K562 (cell line): ENCODE data around the gene ANO8. TPM values are rescaled to one million over a fixed set of nuclear protein-coding genes. Genes with fewer than 3 reads are reported as not detected.

Experiments
- CAMTA2 ChIP-seq: fragments of 250-450 bp; sonication (Bioruptor Pico); conservative IDR thresholded peaks from 2 replicates; pipeline ENCODE4 v1.5.1; 2022
- CEBPB ChIP-seq: fragments of 450-650 bp; IDR thresholded peaks from 2 replicates; pipeline ENCODE4 v1.6.1; 2016; ENCODE audit warnings: missing genetic modification characterization, missing compliant biosample characterization
- GATA2 ChIP-seq: sonication (generic); formaldehyde crosslinking; IDR thresholded peaks from 2 replicates; pipeline ENCODE4 v1.4.0; 2020; ENCODE audit warnings: mild to moderate bottlenecking, missing genetic modification reagents
- GTF2A2 ChIP-seq: IDR thresholded peaks from 2 replicates; pipeline ENCODE4 v1.6.1; 2016; ENCODE audit warnings: mild to moderate bottlenecking, missing genetic modification characterization, missing compliant biosample characterization
- L3MBTL2 ChIP-seq: fragments of 450-650 bp; IDR thresholded peaks from 2 replicates; pipeline ENCODE4 v1.6.1; 2016; ENCODE audit warnings: mild to moderate bottlenecking, moderate library complexity
- MCM2 ChIP-seq: fragments of 450-650 bp; IDR thresholded peaks from 2 replicates; pipeline ENCODE4 v1.6.1; 2017; ENCODE audit warnings: low read depth, mild to moderate bottlenecking
- MYNN ChIP-seq, 2 experiments: sonication (generic); formaldehyde crosslinking in 1 of 2; IDR thresholded peaks; 2 replicates each; pipeline versions ENCODE4 v1.5.0 to v1.6.1; 2016 to 2020; ENCODE audit warnings: antibody characterized with exemption in 1 of 2, missing genetic modification reagents in 1 of 2
- NCOA6 ChIP-seq: fragments of 450-650 bp; IDR thresholded peaks from 2 replicates; pipeline ENCODE4 v1.6.1; 2017; ENCODE audit warnings: mild to moderate bottlenecking
- PHF8 ChIP-seq: fragments of 200-600 bp; sonication (generic); IDR thresholded peaks from 2 replicates; pipeline ENCODE4 v1.6.1; 2012; ENCODE audit warnings: mixed run types, mild to moderate bottlenecking, inconsistent platforms, low read length, moderate library complexity, borderline replicate concordance
- RBM14 ChIP-seq: fragments of 200-400 bp; formaldehyde crosslinking; IDR thresholded peaks from 2 replicates; pipeline ENCODE4 v1.6.1; 2018; ENCODE audit warnings: low read depth, mild to moderate bottlenecking, low read length, moderate library complexity, borderline replicate concordance; ENCODE audit not compliant: insufficient read depth
- SIN3B ChIP-seq: fragments of 450-650 bp; IDR thresholded peaks from 2 replicates; pipeline ENCODE4 v1.6.1; 2017; ENCODE audit warnings: low read depth, mild to moderate bottlenecking, moderate library complexity
- SMARCB1 ChIP-seq: IDR thresholded peaks from 2 replicates; pipeline ENCODE4 v1.6.1; 2011; ENCODE audit warnings: improper control_type of control experiment, low read depth; ENCODE audit not compliant: insufficient read length
- STAT6 ChIP-seq: sonication (generic); formaldehyde crosslinking; IDR thresholded peaks from 2 replicates; pipeline ENCODE4 v1.8.1; 2023; ENCODE audit warnings: mild to moderate bottlenecking, missing genetic modification reagents
- TCF15 ChIP-seq: fragments of 250-450 bp; sonication (Bioruptor Pico); IDR thresholded peaks from 2 replicates; pipeline ENCODE4 v1.8.0; 2022; ENCODE audit warnings: moderate library complexity, mild to moderate bottlenecking, inconsistent platforms
- TCF7 ChIP-seq: sonication (generic); IDR thresholded peaks from 2 replicates; pipeline ENCODE4 v1.6.1; 2016; ENCODE audit warnings: antibody characterized with exemption, borderline replicate concordance
- TEAD1 ChIP-seq, 2 experiments: fragments of 450-650 bp in 1 of 2; sonication (generic) in 1 of 2; formaldehyde crosslinking; IDR thresholded peaks; 2 replicates each; pipeline versions ENCODE4 v1.4.0 to v1.8.0; 2020 to 2022; ENCODE audit warnings: mild to moderate bottlenecking in 2 of 2, missing genetic modification reagents in 1 of 2
- ZNF146 ChIP-seq: IDR thresholded peaks from one replicate; pipeline ENCODE4 v1.6.1; 2018; ENCODE audit warnings: missing compliant biosample characterization; ENCODE audit not compliant: unreplicated experiment
- ZNF384 ChIP-seq: IDR thresholded peaks from 2 replicates; pipeline ENCODE4 v1.6.1; 2012; ENCODE audit warnings: low read depth, low read length, improper control_type of control experiment
- ZNF561 ChIP-seq: fragments of 450-650 bp; formaldehyde crosslinking; conservative IDR thresholded peaks from 2 replicates; pipeline ENCODE4 v1.4.0; 2020; ENCODE audit warnings: mild to moderate bottlenecking, moderate library complexity
- ZNF589 ChIP-seq: fragments of 200-800 bp; sonication (Bioruptor generic); IDR thresholded peaks from 2 replicates; pipeline ENCODE4 v1.6.1; 2016; ENCODE audit warnings: low read depth, missing genetic modification characterization, missing compliant biosample characterization
- ZNF644 ChIP-seq: fragments of 200-800 bp; sonication (Bioruptor generic); IDR thresholded peaks from 2 replicates; pipeline ENCODE4 v1.6.1; 2016; ENCODE audit warnings: low read depth, missing genetic modification characterization, missing compliant biosample characterization
- ZNF780A ChIP-seq: fragments of 250-450 bp; sonication (Bioruptor Pico); IDR thresholded peaks from 2 replicates; pipeline ENCODE4 v1.5.0; 2021; ENCODE audit warnings: mild to moderate bottlenecking
- ZSCAN32 ChIP-seq: fragments of 450-650 bp; formaldehyde crosslinking; IDR thresholded peaks from 2 replicates; pipeline ENCODE4 v1.4.0; 2020; ENCODE audit warnings: mild to moderate bottlenecking, moderate library complexity
- polyA plus RNA-seq, 8 experiments: library from polyadenylated mRNA; depleted of rRNA in 4 of 8; stranded (reverse) in 5 of 8; unstranded in 3 of 8; fragments of >200 nt; fragmentation: Nextera tagmentation in 2 of 8; fragmentation: Illumina TruSeq in 1 of 8; extraction: Ambion mirVana in 2 of 8; extraction: Trizol in 1 of 8; gene quantifications; 2 replicates each; pipeline versions ENCODE4 v1.2.1 to v1.2.3, GENCODE V29; 2011 to 2014; ENCODE audit warnings: inconsistent platforms in 1 of 8, missing spikeins in 1 of 8
- total RNA-seq, 7 experiments: library from RNA; depleted of rRNA in 6 of 7; stranded (reverse); fragments of >200 nt in 6 of 7; fragmentation: Illumina TruSeq in 2 of 7; extraction: Trizol in 2 of 7; gene quantifications; 2 replicates each; pipeline versions ENCODE4 v1.2.1 to v1.2.3, GENCODE V29; 2011 to 2021; ENCODE audit warnings: low replicate concordance in 1 of 7

The ANO8 gene
- total and polyA plus RNA-seq, 9 of the 15 experiments (the other 6 are each of a cell fraction or from before 2014, with no cell fraction given), result 0.07 to 7.6 (median 2.3) TPM; not detected in 1

GRCh38 chr19:17376935-17377600, 42.4 kb upstream of the ANO8 start, which contains the start of gene PLVAP (continued):
- no peak for TF ChIP-seq STAT6 (CRISPR knock-in tag)
- TF ChIP-seq PHF8, result no peak
- no peak for TF ChIP-seq ZNF644 (tag)
- TF ChIP-seq ZNF384, result no peak
- TF ChIP-seq ZNF780A, result no peak
- TF ChIP-seq L3MBTL2, result 0 out of 2 replicates have a peak, but pooled peaks have one; percentile 11
- TF ChIP-seq ZNF561 (CRISPR knock-in tag), result no peak
- 0 out of 2 replicates have a peak, but pooled peaks have one; percentile 29 for TF ChIP-seq MYNN (IDR thresholded peaks at IDR 0.05)
- no peak for TF ChIP-seq MYNN (CRISPR knock-in tag; IDR thresholded peaks at IDR 0.05)
- TF ChIP-seq SMARCB1, result no peak
- TF ChIP-seq TCF15 (CRISPR knock-in tag), result no peak
- no peak for TF ChIP-seq NCOA6
- TF ChIP-seq CEBPB (tag), result no peak
- no peak for TF ChIP-seq MCM2
- TF ChIP-seq ZSCAN32 (CRISPR knock-in tag), result no peak
- TF ChIP-seq TCF7, result 0 out of 2 replicates have a peak, but pooled peaks have one; percentile 19
- no peak for TF ChIP-seq CAMTA2 (CRISPR knock-in tag)
- no peak for TF ChIP-seq SIN3B
- no peak for TF ChIP-seq GTF2A2 (tag)
- no peak for TF ChIP-seq RBM14
- no peak for TF ChIP-seq ZNF589
- TF ChIP-seq GATA2, result peak; percentile 30; the same call in 1 of the 2 replicates
- TF ChIP-seq TEAD1 (CRISPR knock-in tag; IDR thresholded peaks at IDR 0.05), result no peak
- TF ChIP-seq ZNF146 (CRISPR knock-in tag), result no peak
